IMR-90 (cell line): ENCODE data around the gene NDOR1. TPM values are rescaled to one million over a fixed set of nuclear protein-coding genes. Genes with fewer than 3 reads are reported as not detected.

Experiments used
- ATAC-seq: fragments of 200-7000 bp; cut with Tn5 transposase; 2 replicates; pipeline ENCODE4 v1.9.1; 2020; ENCODE audit warnings: low read depth, mild to moderate bottlenecking, moderate library complexity
- BruUV-seq: library from RNA; stranded (reverse); fragments of 400-500 nt; replicated peaks from 2 replicates; lab custom pipeline; 2021; lab: Mats Ljungman, UMichigan
- CTCF ChIA-PET: fragments of 300-600 bp; formaldehyde crosslinking; extraction: SDS; loops from one replicate; lab custom pipeline; 2021; ENCODE audit warnings: antibody characterized with exemption; lab: Yijun Ruan, JAX
- POLR2A ChIA-PET: fragments of 300-600 bp; sonication (Branson Sonifier 250); formaldehyde crosslinking; loops from one replicate; lab custom pipeline; 2022; ENCODE audit warnings: antibody characterized with exemption; ENCODE audit not compliant: unreplicated experiment; lab: Charles Lee
- DNase-seq: peaks from one replicate; pipeline ENCODE4 v3.0.0; 2013
- H2AFZ ChIP-seq: replicated peaks from 2 replicates; pipeline ENCODE3; 2013; ENCODE audit warnings: low read length, mild to moderate bottlenecking; ENCODE audit not compliant: poor library complexity
- H2AK5ac ChIP-seq: 2 replicates; pipeline ENCODE4 v1.6.1; 2013; ENCODE audit warnings: low read depth, low read length, inconsistent platforms
- H2AK9ac ChIP-seq: replicated peaks from 2 replicates; pipeline ENCODE3; 2013; ENCODE audit warnings: mild to moderate bottlenecking, low read depth, low read length, moderate library complexity; ENCODE audit not compliant: poor library complexity
- H2BK120ac ChIP-seq: 2 replicates; pipeline ENCODE4 v1.6.1; 2013; ENCODE audit warnings: low read depth, low read length, inconsistent platforms
- H2BK15ac ChIP-seq: 3 replicates; pipeline ENCODE4 v1.6.1; 2013; ENCODE audit warnings: low read depth, low read length, inconsistent platforms
- H2BK20ac ChIP-seq: 2 replicates; pipeline ENCODE4 v1.6.1; 2013; ENCODE audit warnings: low read depth, mild to moderate bottlenecking, inconsistent platforms, low read length, moderate library complexity
- H2BK5ac ChIP-seq: 2 replicates; pipeline ENCODE4 v1.6.1; 2013; ENCODE audit warnings: mild to moderate bottlenecking, low read depth, low read length, inconsistent platforms; ENCODE audit not compliant: poor library complexity, severe bottlenecking
- H3K14ac ChIP-seq: replicated peaks from 2 replicates; pipeline ENCODE4 v1.6.1; 2013; ENCODE audit warnings: low read depth, low read length, inconsistent platforms
- H3K18ac ChIP-seq: 2 replicates; pipeline ENCODE4 v1.6.1; 2013; ENCODE audit warnings: low read depth, low read length, control low read depth
- H3K23ac ChIP-seq: 2 replicates; pipeline ENCODE4 v1.6.1; 2013; ENCODE audit warnings: low read depth, low read length, inconsistent platforms
- H3K27ac ChIP-seq: 2 replicates; pipeline ENCODE4 v1.5.1; 2013; ENCODE audit warnings: mild to moderate bottlenecking, control low read depth, low read length; ENCODE audit not compliant: insufficient read depth
- H3K27me3 ChIP-seq: 2 replicates; pipeline ENCODE4 v1.6.1; 2013; ENCODE audit warnings: low read length; ENCODE audit not compliant: control insufficient read depth, insufficient read depth
- H3K36me3 ChIP-seq: 2 replicates; pipeline ENCODE4 v1.6.1; 2013; ENCODE audit warnings: low read length, mixed read lengths; ENCODE audit not compliant: control insufficient read depth, insufficient read depth
- H3K4ac ChIP-seq: 2 replicates; pipeline ENCODE4 v1.6.1; 2013; ENCODE audit warnings: low read depth, low read length, inconsistent platforms
- H3K4me1 ChIP-seq: 2 replicates; pipeline ENCODE4 v1.6.1; 2013; ENCODE audit warnings: low read length, mixed read lengths; ENCODE audit not compliant: control insufficient read depth, insufficient read depth
- H3K4me2 ChIP-seq: 2 replicates; pipeline ENCODE4 v1.6.1; 2013; ENCODE audit warnings: low read depth, mild to moderate bottlenecking, control low read depth, low read length, moderate library complexity
- H3K4me3 ChIP-seq: 2 replicates; pipeline ENCODE4 v1.5.1; 2013; ENCODE audit warnings: low read depth, mild to moderate bottlenecking, control low read depth, low read length, moderate library complexity; ENCODE audit not compliant: insufficient read depth
- H3K56ac ChIP-seq: 2 replicates; pipeline ENCODE4 v1.6.1; 2013; ENCODE audit warnings: low read length, inconsistent platforms; ENCODE audit not compliant: insufficient read depth; ENCODE audit errors: extremely low read depth
- H3K79me1 ChIP-seq, 2 experiments: 2 replicates each; pipeline ENCODE4 v1.6.1; 2013; ENCODE audit warnings: low read length in 2 of 2, inconsistent platforms in 1 of 2, low read depth in 1 of 2
- H3K9ac ChIP-seq: 2 replicates; pipeline ENCODE4 v1.6.1; 2013; ENCODE audit warnings: low read depth, low read length, control low read depth
- H3K9me1 ChIP-seq: 2 replicates; pipeline ENCODE4 v1.6.1; 2013; ENCODE audit warnings: low read length, inconsistent platforms; ENCODE audit not compliant: insufficient read depth
- H3K9me3 ChIP-seq: 2 replicates; pipeline ENCODE4 v1.6.1; 2013; ENCODE audit warnings: low read length; ENCODE audit not compliant: control insufficient read depth, insufficient read depth
- H4K20me1 ChIP-seq: 2 replicates; pipeline ENCODE4 v1.6.1; 2013; ENCODE audit warnings: low read length, inconsistent platforms; ENCODE audit not compliant: insufficient read depth
- H4K5ac ChIP-seq: 2 replicates; pipeline ENCODE4 v1.6.1; 2013; ENCODE audit warnings: mild to moderate bottlenecking, low read depth, low read length, control low read depth
- H4K8ac ChIP-seq, 2 experiments: 2 replicates each; pipeline ENCODE4 v1.6.1; 2013; ENCODE audit warnings: low read depth in 2 of 2, low read length in 2 of 2, control low read depth in 1 of 2, inconsistent platforms in 1 of 2
- H4K91ac ChIP-seq: 2 replicates; pipeline ENCODE4 v1.6.1; 2013; ENCODE audit warnings: low read depth, low read length, inconsistent platforms; ENCODE audit not compliant: insufficient read depth
- CHD1 ChIP-seq: IDR thresholded peaks from 2 replicates; pipeline ENCODE4 v1.6.1; 2012; ENCODE audit warnings: low read depth, low read length, improper control_type of control experiment
- MAZ ChIP-seq: IDR thresholded peaks from 2 replicates; pipeline ENCODE4 v1.6.1; 2012; ENCODE audit warnings: low read depth, mild to moderate bottlenecking, low read length, improper control_type of control experiment, moderate library complexity, borderline replicate concordance
- NFE2L2 ChIP-seq: fragments of 150-350 bp; IDR thresholded peaks from 2 replicates; pipeline ENCODE4 v1.6.1; 2016; ENCODE audit warnings: low read depth, mild to moderate bottlenecking, low read length
- RCOR1 ChIP-seq: IDR thresholded peaks from 2 replicates; pipeline ENCODE4 v1.6.1; 2012; ENCODE audit warnings: mild to moderate bottlenecking, low read length, improper control_type of control experiment; ENCODE audit not compliant: insufficient replicate concordance
- WGBS, 2 experiments: methylation state at CpG; one replicate each; pipeline versions ENCODE4 v1.1.5 to v1.1.7; 2013; ENCODE audit warnings: missing lambda C conversion rate in 2 of 2; ENCODE audit not compliant: insufficient read length in 1 of 2; ENCODE audit errors: extremely low coverage in 2 of 2; 5-methylcytosine and 5-hydroxymethylcytosine counted together
- dilution Hi-C: fragments of 300-500 bp; cut with HindIII; formaldehyde crosslinking; loops from one replicate; pipeline ENCODE4 v1.14.3; 2018; ENCODE audit warnings: low sequenced_read_pairs; ENCODE audit not compliant: unreplicated experiment
- in situ Hi-C: fragments of 300-500 bp; cut with MboI; formaldehyde crosslinking; loops from 3 replicates; pipeline ENCODE4 v1.14.3; 2019; ENCODE audit warnings: low sequenced_read_pairs, inconsistent platforms, mixed read lengths
- intact Hi-C: fragments of 100-400 bp; cut with micrococcal nuclease; formaldehyde crosslinking; loops from 2 replicates; pipeline ENCODE4 v1.10.0; 2022
- polyA plus RNA-seq, 3 experiments: library from polyadenylated mRNA; depleted of rRNA; stranded (reverse); fragments of >200 nt; gene quantifications; 2 replicates each; pipeline ENCODE4 v1.2.3, GENCODE V29; 2012; ENCODE audit warnings: low replicate concordance in 1 of 3
- total RNA-seq: library from RNA; depleted of rRNA; stranded (reverse); fragments of >200 nt; gene quantifications from 2 replicates; pipeline ENCODE4 v1.2.3, GENCODE V29; 2012

The NDOR1 gene
- total and polyA plus RNA-seq, 2 of the 4 experiments (the other 2 are of a cell fraction), result 0.90 to 10.6 TPM

DNA sequence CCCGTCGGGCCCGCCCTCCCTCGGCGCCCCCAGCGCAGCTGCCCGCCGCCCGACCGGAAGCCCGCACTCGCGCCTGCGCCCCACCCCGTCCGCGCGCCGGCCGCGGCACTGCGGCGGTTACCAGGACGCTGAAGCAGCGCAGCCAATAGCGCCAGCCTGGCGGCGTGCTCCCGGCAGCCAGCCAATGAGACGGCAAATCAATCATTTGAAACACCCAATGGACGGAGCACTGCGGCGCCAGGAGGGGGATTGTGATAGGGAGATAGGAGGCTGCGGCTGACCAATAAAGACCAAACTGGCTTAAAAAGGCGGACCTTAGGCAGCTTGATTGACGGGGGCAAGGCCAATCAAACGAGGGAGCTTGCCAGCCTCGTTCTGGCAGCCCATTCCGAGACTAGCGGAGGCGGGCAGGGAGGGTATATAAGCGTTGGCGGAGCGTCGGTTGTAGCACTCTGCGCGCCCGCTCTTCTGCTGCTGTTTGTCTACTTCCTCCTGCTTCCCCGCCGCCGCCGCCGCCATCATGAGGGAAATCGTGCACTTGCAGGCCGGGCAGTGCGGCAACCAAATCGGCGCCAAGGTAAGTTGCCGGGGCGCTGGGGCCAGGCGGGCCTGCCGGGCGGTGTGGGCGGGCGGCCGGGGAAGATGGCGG lies 35.5 kb downstream of the NDOR1 start, which contains the start of gene TUBB4B (continued):
- TF ChIP-seq RCOR1 (no peak), NFE2L2 (no peak)

DNA sequence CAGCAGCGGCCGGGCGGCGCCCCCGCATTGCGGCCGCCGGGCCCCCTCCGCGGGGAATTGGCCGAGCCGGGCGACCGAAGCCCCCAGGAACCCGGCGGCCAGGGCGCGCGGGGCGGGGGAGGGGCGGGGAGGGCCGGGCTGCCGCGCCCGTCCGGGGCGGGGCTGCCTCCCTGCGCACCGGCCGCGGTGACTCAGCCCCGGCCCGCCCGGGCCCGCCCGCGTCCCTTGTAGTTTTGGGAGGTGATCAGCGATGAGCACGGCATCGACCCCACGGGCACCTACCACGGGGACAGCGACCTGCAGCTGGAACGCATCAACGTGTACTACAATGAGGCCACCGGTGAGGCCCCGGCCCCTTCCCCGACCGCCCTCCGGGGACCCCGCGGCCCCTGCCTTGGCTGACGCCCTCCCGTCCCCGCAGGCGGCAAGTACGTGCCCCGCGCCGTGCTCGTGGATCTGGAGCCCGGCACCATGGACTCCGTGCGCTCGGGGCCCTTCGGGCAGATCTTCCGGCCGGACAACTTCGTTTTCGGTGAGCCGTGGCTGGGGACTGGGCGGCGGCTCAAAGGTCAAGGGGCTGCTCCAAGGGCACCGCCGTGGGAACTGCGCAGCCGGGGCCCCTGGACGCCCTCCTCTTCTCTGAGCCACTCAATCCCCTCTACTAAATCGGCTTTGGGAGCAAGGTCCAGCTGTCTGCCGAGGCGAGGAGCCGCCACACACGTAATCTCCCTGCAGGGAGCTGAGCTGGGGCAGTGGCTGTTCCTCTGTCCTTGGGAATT lies 36.2 kb downstream of the NDOR1 start:
- CTCF ChIA-PET, result no interaction called here
- POLR2A ChIA-PET, result no interaction called here
- Histone ChIP-seq H4K5ac (no peak overlapping the region), H2AK5ac (peak overlapping the region; percentile 94), H2BK5ac (peak overlapping the region; percentile 49), H2AFZ (peak overlapping the region; percentile 23), H2BK20ac (no peak overlapping the region), H3K27me3 (no peaks in the 10 kb centered on the region), H3K18ac (no peak overlapping the region), H3K36me3 (peaks cover 19% of the 10 kb centered on the region), H4K20me1 (peaks cover 37% of the 10 kb centered on the region), H3K9ac (peak overlapping the region; percentile 90), H3K4me3 (peak overlapping the region; percentile 50), H3K56ac (peak overlapping the region; percentile 59; the same call in 1 of the 2 replicates), H3K9me1 (peaks cover 4% of the 10 kb centered on the region), H2AK9ac (peak overlapping the region; percentile 97), H3K14ac (peak overlapping the region; percentile 91), H3K4me2 (peak overlapping the region; percentile 94), H4K8ac (no peak overlapping the region; a peak in 1 of 4 replicates), H3K4ac (peak overlapping the region; percentile 87), H2BK120ac (no peak overlapping the region), H3K9me3 (no peaks in the 10 kb centered on the region), H3K4me1 (peaks cover 8% of the 10 kb centered on the region; the same call in 1 of the 2 replicates), H3K27ac (peak overlapping the region; percentile 77), H2BK15ac (no peak overlapping the region), H3K23ac (peak overlapping the region; percentile 14), H4K91ac (peak overlapping the region; percentile 33; the same call in 1 of the 2 replicates), H3K79me1 (peaks cover 12 to 53% of the 10 kb centered on the region in 2 experiments; a peak in 3 of 4 replicates)
- in situ Hi-C loops, result no loop called here
- DNase-seq (peak; percentile 32), ATAC-seq (peak; percentile 33)
- intact Hi-C loops, result no loop called here
- WGBS, 2 experiments, result 0% methylated on average over 47 of the region's 83 CpGs; no CpG with 5 or more reads in 1 of the 2 experiments
- BruUV-seq, result no TSS peak
- no peak; the same call in 1 of the 2 replicates for TF ChIP-seq MAZ
- peak; percentile 60; the same call in 1 of the 2 replicates for TF ChIP-seq CHD1
- dilution Hi-C loops, result no loop called here
